Stimulated activated memory B cell treated with anti-CD40 and anti-IgM and Interleukin-4, amounts not matched to agents 10 μg/mL and 1 μg/mL and 100 μg/mL, for 72 hours (primary cell): ENCODE measurements around the gene USP16.
A peak's percentile ranks its signal among the peaks of the same experiment; 100 is the strongest.

Source experiments
- ATAC-seq: fragments of 150-1000 bp; cut with Tn5 transposase; 2 replicates; pipeline ENCODE4 v1.10.0; 2021
- H3K27ac Mint-ChIP-seq: one replicate; pipeline ENCODE4 v1.8.0; 2022; ENCODE audit warnings: mild to moderate bottlenecking, mixed read lengths
- H3K27me3 Mint-ChIP-seq: one replicate; pipeline ENCODE4 v1.8.0; 2022; ENCODE audit warnings: mixed read lengths
- H3K36me3 Mint-ChIP-seq: one replicate; pipeline ENCODE4 v1.8.0; 2022; ENCODE audit warnings: mixed read lengths
- H3K4me1 Mint-ChIP-seq: one replicate; pipeline ENCODE4 v1.8.0; 2022; ENCODE audit warnings: mixed read lengths
- H3K4me3 Mint-ChIP-seq: one replicate; pipeline ENCODE4 v1.8.0; 2022; ENCODE audit warnings: mild to moderate bottlenecking, moderate library complexity, mixed read lengths
- H3K9me3 Mint-ChIP-seq: one replicate; pipeline ENCODE4 v1.8.0; 2022; ENCODE audit warnings: mixed read lengths

USP16 gene

GRCh38 chr21:29091033-29091432 is 66.6 kb downstream of the USP16 start:
- peaks cover 35% of the 10 kb centered on the region for H3K36me3 Mint-ChIP-seq
- no peak for ATAC-seq
- no peaks in the 10 kb centered on the region for H3K9me3 Mint-ChIP-seq
- H3K27ac Mint-ChIP-seq = peak overlapping the region; percentile 73
- peaks cover 11% of the 10 kb centered on the region for H3K4me1 Mint-ChIP-seq
- no peak overlapping the region for H3K4me3 Mint-ChIP-seq
- no peaks in the 10 kb centered on the region for H3K27me3 Mint-ChIP-seq

GRCh38 chr21:29092102-29092959 is 67.9 kb downstream of the USP16 start:
- Mint-ChIP-seq H3K36me3 (peaks cover 36% of the 10 kb centered on the region), H3K27me3 (no peaks in the 10 kb centered on the region), H3K4me1 (peaks cover 11% of the 10 kb centered on the region), H3K9me3 (no peaks in the 10 kb centered on the region), H3K27ac (peak overlapping the region; percentile 39), H3K4me3 (no peak overlapping the region)
- ATAC-seq = no peak

GRCh38 chr21:29096218-29097015 is 71.9 kb downstream of the USP16 start:
- H3K27ac Mint-ChIP-seq = peak overlapping the region; percentile 14
- H3K4me1 Mint-ChIP-seq = peaks cover 8% of the 10 kb centered on the region
- H3K4me3 Mint-ChIP-seq = no peak overlapping the region
- H3K27me3 Mint-ChIP-seq = no peaks in the 10 kb centered on the region
- H3K9me3 Mint-ChIP-seq = peaks cover 3% of the 10 kb centered on the region
- ATAC-seq = no peak
- peaks cover 35% of the 10 kb centered on the region for H3K36me3 Mint-ChIP-seq

GRCh38 chr21:29098156-29098555 is 73.7 kb downstream of the USP16 start:
- Mint-ChIP-seq H3K4me3 (no peak overlapping the region), H3K9me3 (peaks cover 3% of the 10 kb centered on the region), H3K27ac (no peak overlapping the region), H3K36me3 (peaks cover 32% of the 10 kb centered on the region), H3K4me1 (peaks cover 8% of the 10 kb centered on the region), H3K27me3 (no peaks in the 10 kb centered on the region)
- no peak for ATAC-seq

- Mint-ChIP-seq H3K4me1 (peaks cover 12% of the 10 kb centered on the region), H3K4me3 (no peak overlapping the region), H3K27ac (no peak overlapping the region), H3K27me3 (no peaks in the 10 kb centered on the region), H3K9me3 (peaks cover 3% of the 10 kb centered on the region), H3K36me3 (peaks cover 24% of the 10 kb centered on the region)
- ATAC-seq = no peak
These were observed 78.4 kb downstream of the USP16 start for GRCh38 chr21:29102791-29103257.
